ENCODE data around the gene POLA2. TPM values are rescaled to one million over a fixed set of nuclear protein-coding genes. Genes with fewer than 3 reads are reported as not detected.

Gene POLA2
- 2.1 and 3.4 TPM in 2 replicates for total RNA-seq

GRCh38 chr11:65261591-65262380, at the start of gene POLA2:
Gene POLA2 (plus strand): TSS chr11:65261962. CDS start chr11:65262293, 331 bp downstream.

GRCh38 chr11:65314501-65315203, 52.9 kb downstream of the POLA2 start, which contains the start of gene CDC42EP2:
Gene CDC42EP2 (plus strand): TSS chr11:65314866. CDS start chr11:65320899, 6,033 bp downstream.

Other genes with a start within 250 kb of the POLA2 start
- gene ARL2, start 247.8 kb upstream of the POLA2 start, total RNA-seq, result 71.7 and 85.9 TPM in 2 replicates
- 16.6 and 19.4 TPM in 2 replicates for gene SNX15, start 234.5 kb upstream of the POLA2 start, total RNA-seq
- gene SAC3D1, start 220.8 kb upstream of the POLA2 start, total RNA-seq, result 7.0 and 9.6 TPM in 2 replicates
- 34.1 and 35.2 TPM in 2 replicates for gene NAALADL1, start 203.4 kb upstream of the POLA2 start, total RNA-seq
- 1.3 and 1.5 TPM in 2 replicates for gene CDCA5, start 177.9 kb upstream of the POLA2 start, total RNA-seq
- 45.6 and 48.7 TPM in 2 replicates for gene ZFPL1, start 177.7 kb upstream of the POLA2 start, total RNA-seq
- 209 and 240 TPM in 2 replicates for gene VPS51, start 165.7 kb upstream of the POLA2 start, total RNA-seq
- gene TM7SF2, start 150.1 kb upstream of the POLA2 start, total RNA-seq, result 16.9 and 18.1 TPM in 2 replicates
- gene ZNHIT2, start 144.3 kb upstream of the POLA2 start, total RNA-seq, result 10.4 and 13.6 TPM in 2 replicates
- 66.9 and 79.2 TPM in 2 replicates for gene FAU, start 139.8 kb upstream of the POLA2 start, total RNA-seq
- gene MRPL49, start 139.6 kb upstream of the POLA2 start, total RNA-seq, result 49.1 and 52.9 TPM in 2 replicates
- gene SYVN1, start 127.4 kb upstream of the POLA2 start, total RNA-seq, result 21.4 and 28.7 TPM in 2 replicates
- gene SPDYC, start 91.7 kb upstream of the POLA2 start, total RNA-seq, result not detected in 2 replicates
- 168 and 174 TPM in 2 replicates for gene CAPN1, start 80.0 kb upstream of the POLA2 start, total RNA-seq
- gene CDC42EP2, start 52.9 kb downstream of the POLA2 start, total RNA-seq, result 79.5 and 82.8 TPM in 2 replicates
- 56.3 and 60.6 TPM in 2 replicates for gene DPF2, start 71.9 kb downstream of the POLA2 start, total RNA-seq
- gene TIGD3, start 92.8 kb downstream of the POLA2 start, total RNA-seq, result 0.12 TPM in 1 of 2 replicates, not detected in the other
- 5.3 and 8.0 TPM in 2 replicates for gene SLC25A45, start 120.7 kb downstream of the POLA2 start, total RNA-seq
- gene FRMD8, start 124.7 kb downstream of the POLA2 start, total RNA-seq, result 70.2 and 77.1 TPM in 2 replicates
- gene NEAT1, start 160.8 kb downstream of the POLA2 start, total RNA-seq, result 553 and 658 TPM in 2 replicates
- gene MALAT1, start 237.1 kb downstream of the POLA2 start, total RNA-seq, result 16,813 and 19,611 TPM in 2 replicates